ENCODE results near the gene STPG3.

- TF ChIP-seq GABPA (IDR thresholded peaks at IDR 0.05; ENCODE audit: low read depth) (no peak), ELF1 (IDR thresholded peaks at IDR 0.05) (no peak), TAF1 (IDR thresholded peaks at IDR 0.05; ENCODE audit: borderline replicate concordance, low read depth, low read length) (no peak)
Observed at GRCh38 chr9:137273095-137273490, 22.0 kb downstream of the STPG3 start.

Measured in SK-N-SH (cell line).